Frontal cortex (tissue), 4 donors: ENCODE measurements around the gene GOLT1A. TPM values are rescaled to one million over a fixed set of nuclear protein-coding genes. Genes with fewer than 3 reads are reported as not detected.

Source experiments
- DNase-seq, 2 donors: peaks; one replicate each; pipeline ENCODE4 v3.0.0; 2012; ENCODE audit warnings: low spot score in 2 of 2
- FAIRE-seq: peaks from 2 replicates; lab custom pipeline; 2012; peaks lifted over from hg19 to GRCh38; lab: Jason Lieb, UNC
- total RNA-seq: library from RNA; depleted of rRNA; stranded (reverse); fragments of >200 nt; gene quantifications from one replicate; pipeline ENCODE4 v1.2.3, GENCODE V29; 2014
- donor health status: control.
- donor health status: control.
- donor health status: control.

Gene GOLT1A
- total RNA-seq, 1 donor from 2014 or later = 0.41 TPM

DNA sequence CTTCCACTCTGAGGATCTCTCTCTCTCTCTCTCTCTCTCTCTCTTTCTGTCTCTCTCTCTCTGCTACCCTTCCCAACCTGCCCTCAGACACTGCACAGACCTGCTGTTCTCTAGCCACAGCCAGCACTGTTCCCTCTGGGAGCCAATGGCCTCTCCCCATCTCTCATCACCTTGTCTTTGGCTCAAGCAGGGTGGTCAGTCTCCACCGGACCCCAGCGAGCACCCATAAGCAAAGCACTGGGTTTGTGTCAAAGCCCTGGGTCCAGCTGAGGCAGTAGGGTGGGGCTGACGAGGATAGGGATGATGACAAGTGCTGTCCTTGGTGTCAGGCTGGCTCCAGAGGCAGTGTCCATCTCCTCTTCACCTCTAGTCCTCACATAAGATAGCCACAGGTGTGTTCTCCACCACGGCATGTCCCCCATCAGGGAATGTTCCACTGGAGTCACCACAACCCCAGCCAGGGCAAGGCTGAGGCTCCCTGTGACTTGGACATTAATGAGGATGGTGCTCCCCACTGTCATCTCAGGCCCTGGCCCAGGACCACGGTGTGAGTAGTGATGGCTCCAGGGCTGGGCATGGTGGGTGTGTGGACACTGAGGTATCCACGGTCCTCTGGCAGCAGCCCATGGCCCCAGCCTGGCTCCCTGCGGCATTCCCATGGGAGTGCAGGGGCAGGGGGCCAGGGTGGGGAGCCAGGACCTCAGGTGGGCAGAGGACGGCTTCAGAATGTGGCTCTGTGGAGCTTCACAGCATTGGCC is 8.4 kb upstream of the GOLT1A start:
- DNase-seq = no peak
- no peak for FAIRE-seq

DNA sequence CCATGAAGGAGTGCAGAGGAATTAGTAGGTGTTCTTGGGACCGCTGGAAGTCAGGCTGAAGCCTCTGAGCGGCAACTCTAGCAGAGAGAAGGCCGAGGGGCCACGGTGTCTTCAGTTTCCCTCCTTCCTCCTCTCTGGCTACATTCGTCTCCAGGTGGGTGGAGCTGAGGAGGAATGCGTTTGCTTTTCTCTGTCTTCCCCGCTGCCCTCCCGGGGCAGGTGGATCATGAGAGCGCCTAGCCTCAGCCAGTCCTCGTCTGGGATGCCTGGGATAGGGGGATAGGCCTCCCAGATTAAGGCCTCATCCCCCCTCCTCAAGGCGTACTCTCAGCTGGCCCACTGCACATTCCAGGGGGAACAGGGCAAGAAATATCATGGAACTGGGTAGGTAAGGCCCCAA is 7.5 kb upstream of the GOLT1A start:
- FAIRE-seq (no peak), DNase-seq (no peak)

DNA sequence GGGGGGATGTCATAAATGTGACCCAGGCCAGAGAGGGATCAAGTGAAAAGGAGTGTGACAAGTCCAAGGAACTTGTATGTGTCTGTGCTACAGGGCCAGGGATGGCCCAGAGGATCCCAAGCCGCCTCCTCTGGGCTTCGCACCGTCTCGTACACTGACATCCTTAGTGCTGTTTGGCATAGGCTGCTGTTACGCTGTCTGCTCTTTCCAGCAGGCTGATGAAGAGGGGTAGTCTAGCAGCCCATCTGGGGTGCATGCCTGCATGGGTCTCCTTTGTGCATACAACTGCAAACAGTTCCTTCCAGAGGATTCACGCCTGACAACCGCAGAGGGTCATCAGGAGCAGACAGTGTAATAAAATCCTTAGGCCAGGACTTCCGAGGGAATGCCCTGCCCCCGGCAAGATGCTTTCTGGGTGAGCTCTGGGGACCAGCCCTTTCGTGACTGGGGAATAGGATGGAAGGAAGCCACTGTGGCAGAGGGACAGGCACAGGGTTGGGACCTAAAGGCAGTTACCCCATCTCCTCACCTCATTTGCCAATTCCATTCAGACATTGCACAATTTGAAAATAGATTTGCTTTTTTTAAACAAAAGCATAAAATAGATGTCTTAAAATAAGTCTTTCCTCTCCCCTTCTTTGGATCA is 6.3 kb upstream of the GOLT1A start:
- no peak for DNase-seq

GRCh38 chr1:204218552-204218951 is 4.8 kb upstream of the GOLT1A start:
- DNase-seq = no peak
- FAIRE-seq = no peak

More for the DNA sequence above, 6.3 kb upstream of the GOLT1A start:
- no peak for FAIRE-seq

- FAIRE-seq (no peak), DNase-seq (no peak)
Observed at GRCh38 chr1:204217648-204218000, 3.8 kb upstream of the GOLT1A start.

DNA sequence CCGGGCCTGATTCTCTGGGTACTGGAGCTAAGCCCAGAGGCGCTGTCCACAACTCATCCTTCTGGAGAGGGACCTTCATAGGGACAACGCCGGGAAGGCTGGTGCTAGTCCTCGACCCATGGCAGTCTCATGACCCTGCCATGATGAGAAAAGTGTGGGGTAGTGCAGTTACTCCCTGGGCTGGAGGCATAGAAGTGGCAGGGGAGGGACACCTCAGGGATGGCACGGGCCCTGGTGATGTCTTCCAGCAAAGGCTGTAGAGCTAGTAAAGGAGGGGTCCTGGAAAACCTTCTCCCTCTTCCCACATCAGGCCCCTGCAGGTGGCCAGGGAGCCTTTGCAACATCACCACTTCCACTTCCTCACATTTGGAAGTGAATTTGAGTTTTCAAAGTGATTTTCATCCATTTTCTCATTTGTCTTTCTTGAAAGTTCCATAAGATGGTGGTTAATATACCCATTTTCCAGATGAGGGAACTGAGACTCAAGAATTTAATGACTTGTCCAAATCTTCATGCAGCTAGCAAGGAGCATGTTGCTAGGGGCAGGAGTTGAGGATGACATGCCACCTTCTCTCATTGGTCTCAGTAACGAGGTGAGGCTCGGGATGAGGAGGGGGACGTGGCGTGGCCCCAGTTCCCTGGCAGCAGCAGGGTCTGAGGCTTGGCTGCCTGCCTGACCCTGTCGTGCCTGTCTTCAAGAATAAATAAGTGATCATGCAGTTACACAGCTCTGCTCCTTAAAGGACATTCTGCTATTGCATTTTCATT is 3.3 kb upstream of the GOLT1A start:
- FAIRE-seq = no peak
- DNase-seq = no peak

DNA sequence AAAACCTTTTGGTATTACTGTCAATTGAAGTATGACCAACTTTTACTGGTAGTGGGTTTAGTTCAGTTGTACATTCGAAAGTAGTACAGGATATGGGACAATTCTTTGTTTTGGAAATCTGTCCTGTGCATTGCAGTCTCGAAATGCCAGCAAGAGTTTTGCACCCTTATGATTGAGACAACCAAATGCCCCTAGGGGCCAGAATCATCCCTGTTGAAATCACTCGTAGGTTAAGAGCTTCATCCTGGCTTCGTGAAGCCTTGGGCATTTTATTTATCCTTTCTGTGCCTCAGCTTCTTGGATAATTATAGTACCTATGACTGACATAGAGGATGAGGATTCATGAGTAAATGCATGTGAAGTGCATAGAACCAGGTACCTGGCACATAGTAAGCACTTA is 2.4 kb upstream of the GOLT1A start:
- DNase-seq (no peak), FAIRE-seq (no peak)

- FAIRE-seq (no peak), DNase-seq (no peak)
Observed at GRCh38 chr1:204212715-204213114, 1.1 kb downstream of the GOLT1A start.

- no peak for DNase-seq
- FAIRE-seq = no peak
Observed at GRCh38 chr1:204211046-204211445, 2.7 kb downstream of the GOLT1A start.

- DNase-seq = peak; percentile 52 to 74
- FAIRE-seq = no peak
Observed at GRCh38 chr1:204207136-204207616, 6.6 kb downstream of the GOLT1A start.

DNA sequence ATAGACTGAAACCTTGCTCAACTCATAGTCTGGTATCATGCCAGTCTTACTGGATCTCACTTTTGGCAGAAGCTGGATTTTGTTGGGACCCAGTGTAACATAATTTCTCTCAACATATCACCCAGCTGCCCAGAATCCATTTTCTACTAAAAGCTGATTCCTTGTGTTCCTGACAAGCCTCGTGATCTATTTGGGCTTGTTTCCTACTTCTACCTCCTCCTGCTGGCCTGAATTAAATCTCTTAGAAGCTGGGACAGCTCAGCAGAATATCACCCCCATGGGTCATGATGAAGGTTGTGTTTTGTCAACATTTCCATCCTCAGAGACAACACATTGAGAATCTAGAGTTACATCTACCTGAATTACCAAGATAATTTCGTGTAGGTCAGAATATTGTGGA is 7.7 kb downstream of the GOLT1A start:
- no peak for DNase-seq
- no peak for FAIRE-seq

- DNase-seq (no peak), FAIRE-seq (no peak)
Observed at GRCh38 chr1:204205486-204205885, 8.3 kb downstream of the GOLT1A start.

- DNase-seq = no peak
- no peak for FAIRE-seq
Observed at GRCh38 chr1:204204944-204205343, 8.8 kb downstream of the GOLT1A start.

DNA sequence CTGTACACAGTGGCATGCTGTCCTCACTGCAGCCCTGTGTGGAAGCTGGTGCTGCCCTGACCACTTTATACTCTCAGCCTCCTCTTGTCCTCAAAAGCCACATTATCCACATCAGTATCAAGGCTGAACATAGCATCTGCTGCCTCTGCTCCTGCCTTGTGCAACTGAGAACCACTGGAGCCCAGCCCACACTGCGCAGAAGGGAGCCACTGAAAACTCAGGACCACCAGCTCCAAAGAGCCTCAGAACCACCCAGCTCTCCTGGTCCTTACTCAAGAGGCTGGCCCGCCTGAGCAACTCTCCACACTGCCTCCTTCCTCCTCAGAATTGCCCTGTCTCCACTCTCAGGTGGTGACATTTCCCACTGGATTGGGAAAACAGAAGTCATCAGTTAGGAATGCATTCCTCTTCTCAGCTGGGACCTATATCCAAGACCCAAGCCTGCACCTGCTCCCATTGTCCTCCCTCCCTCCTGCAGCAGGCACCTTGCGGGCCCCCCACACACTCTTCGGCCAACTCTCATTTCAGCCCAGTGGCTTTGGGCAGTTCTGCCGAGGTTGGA is 10.5 kb downstream of the GOLT1A start:
- no peak for FAIRE-seq
- no peak for DNase-seq

DNA sequence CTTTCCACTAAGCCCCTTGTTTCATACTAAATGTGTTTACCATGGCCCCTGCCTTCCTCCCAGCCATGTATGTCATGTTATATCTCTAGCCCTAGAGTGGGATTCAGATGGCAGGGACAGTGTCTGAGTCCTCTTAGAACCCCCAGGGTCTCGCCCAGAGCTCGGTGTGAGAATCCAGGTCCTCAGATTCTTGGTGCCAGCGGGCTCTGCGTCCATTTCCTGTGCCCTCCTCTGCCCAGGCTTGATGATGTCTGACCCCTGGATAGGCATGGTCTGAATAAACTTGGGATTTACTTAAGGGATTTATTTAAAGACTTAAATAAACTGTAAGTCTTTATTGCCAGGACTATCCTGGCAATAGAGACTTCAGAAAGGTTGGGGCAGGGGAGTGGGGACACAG is 11.3 kb downstream of the GOLT1A start:
- no peak for DNase-seq
- no peak for FAIRE-seq

GRCh38 chr1:204201348-204202040 is 12.3 kb downstream of the GOLT1A start:
- no peak for DNase-seq
- no peak for FAIRE-seq

- DNase-seq (no peak), FAIRE-seq (no peak)
Observed at GRCh38 chr1:204199579-204199978, 14.2 kb downstream of the GOLT1A start.

DNA sequence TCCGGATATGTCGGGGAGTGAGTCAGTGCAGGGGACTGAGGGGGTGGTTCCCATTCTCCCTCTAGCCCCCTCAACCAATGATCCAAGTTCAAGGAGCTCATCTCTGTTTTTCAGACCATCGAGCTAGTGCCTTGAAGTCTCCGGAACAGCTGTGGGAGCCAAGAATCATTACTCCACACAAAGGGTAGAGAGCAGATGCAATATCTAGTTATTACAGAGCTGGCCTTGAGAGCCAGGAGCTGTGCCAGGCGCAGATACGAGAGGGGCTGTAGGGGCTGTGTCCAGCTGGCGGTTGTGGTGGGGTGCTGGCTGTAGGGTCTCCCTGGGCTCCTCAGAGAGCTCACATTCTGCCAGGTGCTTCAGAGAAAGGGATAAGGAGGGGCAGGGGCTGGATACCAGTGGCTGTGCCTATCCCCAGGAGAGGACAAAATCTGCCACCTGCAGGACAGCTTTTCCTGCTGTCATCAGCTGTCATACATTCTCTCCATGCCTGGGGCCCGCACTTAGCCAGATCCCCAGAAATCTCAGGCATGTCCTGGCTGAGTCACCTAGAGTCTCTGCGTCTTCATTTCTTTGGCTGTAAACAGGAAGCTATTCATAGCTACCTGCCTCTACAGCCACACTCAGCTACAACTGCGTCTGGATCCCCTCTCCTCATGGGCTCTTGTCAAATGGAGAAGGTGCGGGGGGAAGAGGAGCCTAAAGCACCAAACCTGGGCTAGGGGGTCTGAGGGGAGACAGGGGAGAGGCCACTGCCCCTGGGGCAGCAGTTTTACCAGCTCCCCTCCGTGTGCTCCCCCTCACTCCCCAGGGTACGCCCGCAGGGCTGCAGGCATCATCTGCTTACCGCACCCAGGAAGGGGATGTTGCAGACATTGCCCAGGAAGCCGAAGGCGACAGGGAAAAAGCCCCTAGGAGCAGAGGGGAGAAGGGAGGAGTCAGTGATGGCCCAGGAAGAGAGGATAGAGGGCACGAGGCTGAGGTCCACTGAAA is 15.1 kb downstream of the GOLT1A start:
- FAIRE-seq (no peak), DNase-seq (peak in 1 of 2 donors; percentile 41)

GRCh38 chr1:204197068-204197467 is 16.7 kb downstream of the GOLT1A start:
- no peak for FAIRE-seq

More at GRCh38 chr1:204197068-204197467, 16.7 kb downstream of the GOLT1A start:
- DNase-seq = no peak
